Sigmoid colon (tissue), 3 donors: ENCODE results near the gene SART3.

Experiments used
- CTCF ChIP-seq, 4 experiments: fragments of 450-650 bp in 3 of 4; fragments of 200-600 bp in 1 of 4; IDR thresholded peaks; one replicate each; pipeline ENCODE4 v1.5.1; 2016 to 2019; ENCODE audit warnings: antibody characterized with exemption in 4 of 4, mild to moderate bottlenecking in 3 of 4, moderate library complexity in 2 of 4
- POLR2A ChIP-seq, 2 donors: fragments of 450-650 bp; IDR thresholded peaks; one replicate each; pipeline ENCODE4 v1.6.1; 2016; ENCODE audit warnings: antibody characterized with exemption in 2 of 2, mild to moderate bottlenecking in 2 of 2, moderate library complexity in 2 of 2

- TF ChIP-seq CTCF (IDR thresholded peaks at IDR 0.05) (no peak), POLR2A (IDR thresholded peaks at IDR 0.05) (no peak)
Measured at GRCh38 chr12:108507971-108508642, 52.9 kb downstream of the SART3 start.
